HCT116 (cell line): ENCODE results near the gene COPS2. TPM values are rescaled to one million over a fixed set of nuclear protein-coding genes. Genes with fewer than 3 reads are reported as not detected.

ENCODE experiments used
- ATAC-seq: fragments of 200-7000 bp; cut with Tn5 transposase; 2 replicates; pipeline ENCODE4 v1.9.1; 2020; ENCODE audit warnings: mild to moderate bottlenecking, moderate library complexity
- Bru-seq: library from RNA; stranded (reverse); fragments of 400-500 nt; gene quantifications from one replicate; lab custom pipeline; 2021; lab: Mats Ljungman, UMichigan
- BruChase-seq, 2 experiments: library from RNA; stranded (reverse); fragments of 400-500 nt; gene quantifications; one replicate each; lab custom pipeline; 2021; lab: Mats Ljungman, UMichigan
- BruUV-seq: library from RNA; stranded (reverse); fragments of 400-500 nt; replicated peaks from 2 replicates; lab custom pipeline; 2021; lab: Mats Ljungman, UMichigan
- CTCF ChIA-PET: fragments of 300-600 bp; sonication (Branson Sonifier 250); formaldehyde crosslinking; loops from one replicate; lab custom pipeline; 2021; ENCODE audit warnings: antibody characterized with exemption; lab: Charles Lee
- POLR2A ChIA-PET: fragments of 300-600, 350-600 bp; sonication (Branson Sonifier 250); formaldehyde crosslinking; loops from one replicate; lab custom pipeline; 2021; ENCODE audit warnings: antibody characterized with exemption; lab: Charles Lee
- RAD21 ChIA-PET, 2 experiments: fragments of 300-600 bp; sonication (Branson Sonifier 250); formaldehyde crosslinking; loops; one replicate each; lab custom pipeline; 2023; ENCODE audit warnings: low total read pairs in 2 of 2; ENCODE audit not compliant: uncharacterized antibody in 2 of 2, unreplicated experiment in 2 of 2, low non-redundant PET in 1 of 2; lab: Charles Lee
- DNase-seq: peaks from one replicate; pipeline ENCODE4 v3.0.0-alpha.2; 2010; ENCODE audit warnings: low read depth, low spot score
- H2AFZ ChIP-seq: fragments of 200-600 bp; shearing (Covaris generic), sonication (generic); 2 replicates; pipeline ENCODE4 v1.6.1; 2017; ENCODE audit warnings: low read depth, mixed run types, mixed read lengths, antibody characterized with exemption, low read length; ENCODE audit not compliant: poor library complexity, severe bottlenecking
- H3K27ac ChIP-seq: 2 replicates; pipeline ENCODE4 v1.5.1; 2012; ENCODE audit warnings: low read depth, low read length
- H3K27me3 ChIP-seq: fragments of 200-600 bp; sonication (generic); 2 replicates; pipeline ENCODE4 v1.6.1; 2016; ENCODE audit warnings: mixed run types, low read length, mixed read lengths; ENCODE audit not compliant: insufficient read depth
- H3K36me3 ChIP-seq, 2 experiments: fragments of 200-500 bp in 1 of 2; fragments of 200-600 bp in 1 of 2; sonication (Bioruptor generic) in 1 of 2; sonication (generic) in 1 of 2; 2 replicates each; pipeline versions ENCODE4 v1.5.1 to v1.6.1; 2014 to 2016; ENCODE audit warnings: low read length in 2 of 2, inconsistent platforms in 1 of 2, mixed read lengths in 1 of 2, mixed run types in 1 of 2; ENCODE audit not compliant: insufficient read depth in 2 of 2, control insufficient read depth in 1 of 2
- H3K4me1 ChIP-seq, 2 experiments: fragments of 200-600 bp in 1 of 2; sonication (generic) in 1 of 2; 2 replicates each; pipeline versions ENCODE4 v1.5.1 to v1.6.1; 2012 to 2017; ENCODE audit warnings: low read length in 2 of 2, inconsistent platforms in 1 of 2, mild to moderate bottlenecking in 1 of 2, mixed read lengths in 1 of 2, mixed run types in 1 of 2, moderate library complexity in 1 of 2; ENCODE audit not compliant: insufficient read depth in 2 of 2, control insufficient read depth in 1 of 2
- H3K4me2 ChIP-seq: fragments of 200-600 bp; sonication (generic); 2 replicates; pipeline ENCODE4 v1.6.1; 2017; ENCODE audit warnings: mixed run types, low read length, mixed read lengths
- H3K4me3 ChIP-seq, 2 experiments: fragments of 200-600 bp in 1 of 2; sonication (generic) in 1 of 2; replicated peaks in 1 of 2; 2 replicates each; pipeline ENCODE4 v1.5.1; 2011 to 2016; ENCODE audit warnings: low read length in 2 of 2, control low read depth in 1 of 2, low read depth in 1 of 2, mild to moderate bottlenecking in 1 of 2, mixed read lengths in 1 of 2, mixed run types in 1 of 2
- H3K79me2 ChIP-seq: fragments of 200-600 bp; sonication (generic); 2 replicates; pipeline ENCODE4 v1.6.1; 2017; ENCODE audit warnings: mild to moderate bottlenecking, mixed run types, low read length, moderate library complexity, mixed read lengths; ENCODE audit not compliant: insufficient read depth
- H3K9ac ChIP-seq: fragments of 200-600 bp; sonication (generic); 2 replicates; pipeline ENCODE4 v1.6.1; 2016; ENCODE audit warnings: low read length, mixed read lengths
- H3K9me2 ChIP-seq: fragments of 200-600 bp; sonication (generic), shearing (Covaris generic); 2 replicates; pipeline ENCODE4 v1.6.1; 2017; ENCODE audit warnings: mixed run types, mild to moderate bottlenecking, moderate library complexity; ENCODE audit not compliant: insufficient read depth
- H3K9me3 ChIP-seq, 2 experiments: fragments of 200-500 bp in 1 of 2; fragments of 200-600 bp in 1 of 2; sonication (Bioruptor generic) in 1 of 2; sonication (generic) in 1 of 2; 2 replicates each; pipeline ENCODE4 v1.6.1; 2014 to 2017; ENCODE audit warnings: low read length in 2 of 2, mixed read lengths in 2 of 2, inconsistent platforms in 1 of 2, low read depth in 1 of 2, mild to moderate bottlenecking in 1 of 2, mixed run types in 1 of 2, moderate library complexity in 1 of 2; ENCODE audit not compliant: control insufficient read depth in 1 of 2, insufficient read depth in 1 of 2
- H4K20me1 ChIP-seq: fragments of 200-600 bp; sonication (generic), shearing (Covaris generic); 2 replicates; pipeline ENCODE4 v1.6.1; 2017; ENCODE audit warnings: mixed run types, mild to moderate bottlenecking, moderate library complexity; ENCODE audit not compliant: insufficient read depth
- CBX3 ChIP-seq: IDR thresholded peaks from 2 replicates; pipeline ENCODE4 v1.6.1; 2012; ENCODE audit warnings: low read depth
- CEBPB ChIP-seq: IDR thresholded peaks from 2 replicates; pipeline ENCODE4 v1.6.1; 2012; ENCODE audit warnings: low read depth
- CTCF ChIP-seq, 3 experiments: fragments of 200-600 bp in 1 of 3; sonication (generic) in 1 of 3; IDR thresholded peaks in 2 of 3; conservative IDR thresholded peaks in 1 of 3; 2 replicates each; pipeline ENCODE4 v1.5.1; 2012 to 2017; ENCODE audit warnings: low read depth in 2 of 3, low read length in 2 of 3, antibody characterized with exemption in 1 of 3, borderline replicate concordance in 1 of 3, control low read depth in 1 of 3, mild to moderate bottlenecking in 1 of 3, mixed read lengths in 1 of 3, mixed run types in 1 of 3, moderate library complexity in 1 of 3; ENCODE audit not compliant: insufficient read depth in 1 of 3
- EGR1 ChIP-seq: IDR thresholded peaks from 2 replicates; pipeline ENCODE4 v1.6.1; 2012; ENCODE audit warnings: low read depth
- ELF1 ChIP-seq: IDR thresholded peaks from 2 replicates; pipeline ENCODE4 v1.6.1; 2012; ENCODE audit warnings: low read depth, borderline replicate concordance
- EZH2phosphoT487 ChIP-seq: fragments of 200-600 bp; IDR thresholded peaks from 2 replicates; pipeline ENCODE4 v1.6.1; 2018; ENCODE audit warnings: antibody characterized with exemption, borderline replicate concordance
- FOSL1 ChIP-seq: IDR thresholded peaks from 2 replicates; pipeline ENCODE4 v1.6.1; 2012; ENCODE audit warnings: low read depth
- JUND ChIP-seq: IDR thresholded peaks from 2 replicates; pipeline ENCODE4 v1.6.1; 2012
- MAX ChIP-seq: IDR thresholded peaks from 2 replicates; pipeline ENCODE4 v1.6.1; 2012
- POLR2A ChIP-seq: IDR thresholded peaks from 2 replicates; pipeline ENCODE4 v1.7.0; 2011; ENCODE audit warnings: borderline replicate concordance; ENCODE audit not compliant: insufficient read depth, insufficient read length; ENCODE audit errors: extremely low read depth
- POLR2AphosphoS5 ChIP-seq: IDR thresholded peaks from 2 replicates; pipeline ENCODE4 v1.6.1; 2011; ENCODE audit warnings: mild to moderate bottlenecking, low read depth, low read length, moderate library complexity
- SIN3A ChIP-seq: IDR thresholded peaks from 2 replicates; pipeline ENCODE4 v1.6.1; 2012; ENCODE audit warnings: low read depth
- SP1 ChIP-seq: IDR thresholded peaks from 2 replicates; pipeline ENCODE4 v1.6.1; 2012; ENCODE audit warnings: low read depth
- SRF ChIP-seq: IDR thresholded peaks from 2 replicates; pipeline ENCODE4 v1.6.1; 2012; ENCODE audit warnings: low read depth
- TCF7L2 ChIP-seq: IDR thresholded peaks from 2 replicates; pipeline ENCODE4 v1.7.0; 2011; ENCODE audit warnings: borderline replicate concordance, inconsistent platforms; ENCODE audit not compliant: insufficient read depth, insufficient read length; ENCODE audit errors: extremely low read depth
- YY1 ChIP-seq: IDR thresholded peaks from 2 replicates; pipeline ENCODE4 v1.6.1; 2011; ENCODE audit warnings: low read length, low read depth, moderate library complexity, mild to moderate bottlenecking; ENCODE audit not compliant: insufficient replicate concordance; ENCODE audit errors: extremely low read depth
- ZFX ChIP-seq: fragments of 450-650 bp; IDR thresholded peaks from 2 replicates; pipeline ENCODE4 v1.6.1; 2017
- ZNF274 ChIP-seq: fragments of 200-500 bp; sonication (Bioruptor generic); IDR thresholded peaks from 2 replicates; pipeline ENCODE4 v1.6.1; 2014; ENCODE audit warnings: mild to moderate bottlenecking, low read depth, low read length, inconsistent platforms
- intact Hi-C: fragments of 100-400 bp; cut with micrococcal nuclease; formaldehyde crosslinking; loops from 2 replicates; pipeline ENCODE4 v1.10.0; 2022
- long read RNA-seq: library from polyadenylated mRNA; unstranded; transcript quantifications from one replicate; pipeline ENCODE4 v2.0.0, GENCODE V29; 2021; ENCODE audit not compliant: unreplicated experiment
- polyA plus RNA-seq: library from polyadenylated mRNA; unstranded; fragments of >200 nt; gene quantifications from 2 replicates; pipeline ENCODE4 v1.2.1, GENCODE V29; 2012; ENCODE audit warnings: missing spikeins
- total RNA-seq: library from RNA; stranded (reverse); gene quantifications from one replicate; pipeline ENCODE4 v1.2.1, GENCODE V29; 2021; ENCODE audit not compliant: unreplicated experiment

COPS2 gene
- total RNA-seq (93.6 TPM), Bru-seq, nascent RNA (percentile 96 among the genes with signal in this experiment), BruChase-seq, experiment 1, labeled RNA remaining after a 6-hour chase (percentile 97 among the genes with signal in this experiment), BruChase-seq, experiment 2, labeled RNA remaining after a 2-hour chase (percentile 93 among the genes with signal in this experiment)
- 23.4 and 34.4 TPM in 2 replicates for polyA plus RNA-seq
- long read RNA-seq, full-length matches to known transcripts, result 97 of 112 reads
- long read RNA-seq, partial matches to known transcripts, result 2 of 112 reads
- long read RNA-seq, other reads (novel, unspliced or antisense), result 13 of 112 reads

DNA sequence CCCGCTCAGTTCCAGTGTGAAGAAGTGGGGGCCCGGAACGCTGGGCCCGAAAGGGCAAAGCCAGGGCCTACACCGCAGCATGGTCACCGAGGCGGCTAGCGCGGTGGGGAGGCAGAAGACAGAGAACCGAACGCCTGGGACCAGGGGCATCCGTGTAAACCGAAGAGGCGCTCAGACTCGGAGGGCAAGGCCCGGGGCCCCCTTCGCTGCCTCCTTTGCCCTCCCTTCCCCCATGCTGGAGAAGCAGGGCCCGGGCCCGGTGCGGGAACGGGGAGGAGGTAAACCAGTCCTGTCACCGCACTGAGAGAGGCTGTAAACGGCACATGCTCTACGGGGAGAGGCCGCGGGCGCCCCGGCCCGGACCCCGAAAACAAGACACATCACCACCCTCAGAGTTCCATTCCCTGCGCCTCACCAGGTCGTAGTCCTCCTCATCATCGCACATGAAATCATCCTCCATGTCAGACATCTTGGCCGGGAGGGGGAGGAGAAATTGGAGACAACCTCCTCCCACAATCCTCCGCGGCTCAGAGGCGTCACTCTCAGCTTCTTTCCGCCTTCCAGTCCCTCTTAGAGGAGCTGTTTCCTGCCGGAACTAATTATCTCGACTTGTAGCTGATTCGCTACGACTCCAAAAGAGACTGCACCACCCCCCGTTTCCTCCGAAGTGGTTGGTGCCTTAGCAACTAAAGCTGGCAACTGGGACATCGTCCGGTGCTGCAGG is at the start of gene COPS2:
Gene COPS2 (minus strand): TSS at position 490 of the 724 bp plus-strand sequence. CDS start 21 bp downstream, at position 469.
- Histone ChIP-seq H3K27ac (peak within 1 kb of the TSS; percentile 46), H3K36me3 (no peaks in the 10 kb centered on the region), H4K20me1 (peaks cover 8% of the 10 kb centered on the region; the same call in 1 of the 2 replicates), H3K79me2 (peaks cover 63% of the 10 kb centered on the region), H3K27me3 (no peaks in the 10 kb centered on the region), H3K4me2 (peak within 1 kb of the TSS; percentile 84), H3K9me3 (no peaks in the 10 kb centered on the region), H3K4me1 (peaks cover 16 to 28% of the 10 kb centered on the region in 2 experiments), H3K9ac (peak within 1 kb of the TSS; percentile 90), H2AFZ (peak within 1 kb of the TSS; percentile 89), H3K4me3 (peak within 1 kb of the TSS; percentile 92 to 94), H3K9me2 (no peaks in the 10 kb centered on the region)
- ChIA-PET CTCF (interaction anchor here (1.0 to 1.8 kb wide), 2 partner anchors 9 to 15 kb away, joined by 3 to 15 read pairs; partner anchors contain the start of gene GALK2), RAD21 (no interaction called here), POLR2A (interaction anchor here (2.2 kb wide), 1 partner anchor 15 kb away, joined by 16 read pairs; the partner anchor contains the start of gene GALK2)
- ATAC-seq (peak; percentile 97), DNase-seq (peak; percentile 98)
- intact Hi-C loops, result no loop called here
- TF ChIP-seq ELF1 (peak; percentile 63), POLR2A (no peak), EZH2phosphoT487 (no peak), CTCF (IDR thresholded peaks at IDR 0.05 in 2 of 3, conservative IDR thresholded peaks at IDR 0.05 in 1 of 3; ENCODE audit: borderline replicate concordance in 1 of 3, insufficient read depth in 1 of 3, low read depth in 2 of 3, low read length in 2 of 3) (no peak), CBX3 (peak; percentile 91), SRF (peak; percentile 85), MAX (peak; percentile 67), ZNF274 (no peak), SP1 (peak; percentile 71), POLR2AphosphoS5 (peak; percentile 81), YY1 (peak; percentile 93), EGR1 (peak; percentile 69), TCF7L2 (no peak), SIN3A (peak; percentile 92), FOSL1 (no peak), ZFX (peak; percentile 95), CEBPB (peak; percentile 33; the same call in 1 of the 2 replicates), JUND (no peak)
- BruUV-seq, result TSS peak; percentile 52
